Glomerular visceral epithelial cell (primary cell): ENCODE measurements around the gene SLC35F2.
A peak's percentile ranks its signal among the peaks of the same experiment; 100 is the strongest.
"Not testable (repeated sequence)": the region's sequence is repeated elsewhere in the genome, so short reads cannot be mapped to it uniquely, and the experiment has no call there.

Experiments
- DNase-seq: peaks from one replicate; pipeline ENCODE4 v3.0.0-alpha.2; 2016; ENCODE audit errors: extremely low spot score

Gene SLC35F2

GRCh38 chr11:107842412-107843100 lies 16.0 kb downstream of the SLC35F2 start:
- no peak for DNase-seq

DNA sequence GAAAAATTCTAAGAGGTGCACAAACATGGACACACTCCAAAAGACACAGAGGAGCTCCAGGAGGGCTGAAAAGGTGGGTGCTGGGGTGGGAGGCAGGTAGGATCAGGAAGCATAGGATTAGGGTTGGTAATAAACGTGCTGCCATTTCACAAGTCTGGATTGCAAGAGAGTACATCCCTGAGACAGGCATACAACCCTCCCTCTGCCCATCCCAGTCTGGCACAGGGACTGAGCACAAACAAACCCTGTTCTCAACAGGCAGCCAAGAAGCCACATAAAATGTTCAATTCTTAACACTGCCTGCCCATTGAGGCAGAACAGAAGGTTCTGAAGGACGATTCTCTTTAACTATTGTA lies 18.5 kb downstream of the SLC35F2 start:
- DNase-seq = no peak

GRCh38 chr11:107836851-107837250 lies 21.7 kb downstream of the SLC35F2 start:
- no peak for DNase-seq

- DNase-seq = no peak
Observed at GRCh38 chr11:107834995-107835394, 23.6 kb downstream of the SLC35F2 start.

DNA sequence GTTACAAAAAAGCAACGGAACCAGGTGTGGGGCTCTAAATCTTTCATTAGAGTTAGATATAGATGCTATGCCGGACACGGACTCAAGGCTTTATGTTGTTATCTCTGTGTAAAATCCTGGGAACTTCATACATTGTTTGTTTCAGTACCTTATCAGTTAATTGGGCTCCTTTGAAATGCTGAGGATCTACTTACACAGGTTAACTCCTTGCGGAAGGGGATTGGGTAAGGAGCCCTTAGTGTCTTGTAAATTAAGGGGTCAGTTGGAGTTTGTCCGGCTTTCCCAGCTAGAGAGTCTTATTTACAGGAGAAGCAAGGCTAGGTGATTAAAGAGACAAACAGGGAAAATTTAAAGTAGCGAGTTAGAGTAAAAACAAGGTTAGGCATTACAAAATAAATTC lies 24.7 kb downstream of the SLC35F2 start:
- not testable (repeated sequence) for DNase-seq

DNA sequence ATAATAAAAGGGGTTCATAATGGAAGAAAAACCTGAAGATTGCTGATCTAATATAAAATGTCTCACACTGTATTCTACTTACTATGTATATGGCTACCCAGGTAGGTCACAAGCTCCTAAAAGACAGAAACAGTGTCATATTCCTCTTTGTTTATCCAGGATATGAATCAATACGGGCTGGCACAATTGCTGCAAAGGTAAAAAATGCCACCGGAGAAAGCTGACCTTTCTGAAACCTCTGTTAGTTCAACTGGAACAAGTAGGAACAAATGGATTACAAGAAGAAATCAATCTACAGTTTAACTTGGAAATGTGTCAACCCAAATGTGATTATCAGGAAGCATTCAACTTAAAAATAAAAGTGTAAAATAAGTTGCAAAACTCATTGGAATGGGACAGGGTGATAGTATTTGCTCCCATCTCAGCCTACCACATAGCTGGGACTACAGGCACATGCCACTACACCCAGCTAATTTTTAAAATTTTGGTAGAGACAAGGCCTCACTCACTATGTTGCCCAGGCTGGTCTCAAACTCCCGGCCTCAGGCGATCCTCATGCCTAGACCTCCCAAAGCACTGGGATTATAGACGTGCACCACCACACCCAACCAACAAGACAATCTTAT lies 27.6 kb downstream of the SLC35F2 start:
- no peak for DNase-seq

DNA sequence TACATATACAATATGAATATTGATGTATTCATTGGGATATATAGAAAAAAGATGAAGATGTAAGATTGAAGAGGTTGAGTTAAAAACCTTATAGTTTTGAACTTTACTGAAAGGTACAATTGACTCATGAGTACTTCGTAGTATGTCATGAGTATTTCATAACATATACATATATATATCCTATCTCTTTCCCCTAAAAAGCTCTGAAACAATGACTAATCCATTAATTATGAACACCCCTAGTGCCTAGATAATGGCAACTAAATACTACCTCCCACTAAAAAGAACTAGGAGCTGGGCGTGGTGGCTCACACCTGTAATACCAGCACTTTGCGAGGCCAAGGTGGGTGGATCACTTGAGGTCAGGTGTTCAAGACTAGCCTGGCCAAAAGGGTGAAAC lies 31.5 kb downstream of the SLC35F2 start:
- no peak for DNase-seq

- no peak for DNase-seq
Observed at GRCh38 chr11:107825875-107826274, 32.7 kb downstream of the SLC35F2 start.

- DNase-seq = no peak
Observed at GRCh38 chr11:107824668-107825369, 33.8 kb downstream of the SLC35F2 start.

DNA sequence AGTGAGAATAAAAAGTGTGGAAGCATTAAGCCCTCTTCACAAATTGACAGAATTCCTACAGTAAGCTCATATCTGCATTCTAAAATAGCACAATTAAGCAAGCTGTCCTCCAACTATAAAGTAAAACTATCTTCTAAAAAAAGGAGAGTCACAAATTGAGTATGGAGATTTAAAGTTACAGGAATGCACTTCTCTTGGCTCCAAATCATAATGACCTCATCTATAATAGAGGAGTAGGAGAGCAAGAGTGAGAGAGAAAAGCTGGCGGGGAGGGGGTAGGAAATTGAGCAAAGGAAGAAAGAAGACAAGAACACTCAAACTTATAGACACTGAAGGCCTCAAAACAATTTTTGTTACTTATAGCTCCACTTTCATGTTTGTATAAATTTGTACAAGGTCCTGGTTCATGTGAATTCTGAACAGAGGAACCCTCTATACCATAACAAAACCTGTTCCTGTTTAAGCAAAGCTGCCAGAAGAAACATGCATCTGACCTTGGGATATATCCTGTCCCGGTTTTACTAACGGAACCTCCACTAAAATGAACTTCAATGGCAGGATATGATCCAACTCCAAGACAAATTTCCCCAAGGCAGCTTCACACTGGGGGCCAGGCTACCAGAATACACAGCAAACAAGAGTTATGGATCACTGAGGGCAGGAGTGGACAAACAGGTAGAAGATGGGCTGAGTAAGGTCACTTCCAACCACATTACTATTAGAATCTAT lies 37.2 kb downstream of the SLC35F2 start:
- no peak for DNase-seq

- peak; percentile 38 for DNase-seq
Observed at GRCh38 chr11:107819361-107820014, 39.1 kb downstream of the SLC35F2 start.

- DNase-seq = no peak
Observed at GRCh38 chr11:107818491-107818890, 40.1 kb downstream of the SLC35F2 start.

DNA sequence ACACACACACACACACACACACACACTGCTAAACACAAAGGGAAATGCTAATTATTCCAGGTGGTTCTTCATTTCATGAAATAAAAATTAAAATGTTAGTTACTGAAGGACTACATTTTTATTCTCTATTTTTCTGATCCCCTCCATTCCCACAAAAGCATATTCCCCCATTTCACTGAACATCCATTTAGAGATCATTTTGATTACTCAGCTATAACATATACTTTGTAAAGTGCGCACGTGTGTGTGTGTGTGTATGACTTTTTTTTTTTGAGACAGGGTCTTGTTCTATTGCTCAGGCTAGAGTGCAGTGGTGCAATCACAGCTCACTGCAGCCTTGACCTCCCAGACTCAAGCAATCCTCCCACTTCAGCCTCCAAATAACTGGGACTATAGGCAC lies 42.6 kb downstream of the SLC35F2 start:
- DNase-seq = no peak

DNA sequence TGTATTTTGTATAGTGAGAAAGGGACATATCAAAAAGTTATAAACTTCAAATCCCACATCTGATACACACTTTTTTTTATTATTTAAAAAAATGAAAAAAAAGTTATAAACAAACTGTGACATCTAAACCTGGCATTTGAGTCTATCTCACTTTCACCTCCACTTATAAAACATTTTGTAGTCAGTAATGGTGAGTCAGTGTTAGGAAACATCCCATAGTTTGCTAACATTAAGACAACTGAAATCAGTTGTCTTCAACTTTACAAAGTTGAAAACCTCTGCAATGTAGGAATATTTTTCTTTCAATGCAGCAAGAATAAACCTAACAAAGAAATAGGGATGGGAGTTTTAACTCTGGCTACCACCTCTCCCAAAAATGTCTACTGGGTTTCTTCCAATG lies 47.7 kb downstream of the SLC35F2 start:
- DNase-seq = no peak

- DNase-seq = no peak
Observed at GRCh38 chr11:107808521-107808920, 50.1 kb downstream of the SLC35F2 start.

- no peak for DNase-seq
Observed at GRCh38 chr11:107804971-107805370, 53.6 kb downstream of the SLC35F2 start.

DNA sequence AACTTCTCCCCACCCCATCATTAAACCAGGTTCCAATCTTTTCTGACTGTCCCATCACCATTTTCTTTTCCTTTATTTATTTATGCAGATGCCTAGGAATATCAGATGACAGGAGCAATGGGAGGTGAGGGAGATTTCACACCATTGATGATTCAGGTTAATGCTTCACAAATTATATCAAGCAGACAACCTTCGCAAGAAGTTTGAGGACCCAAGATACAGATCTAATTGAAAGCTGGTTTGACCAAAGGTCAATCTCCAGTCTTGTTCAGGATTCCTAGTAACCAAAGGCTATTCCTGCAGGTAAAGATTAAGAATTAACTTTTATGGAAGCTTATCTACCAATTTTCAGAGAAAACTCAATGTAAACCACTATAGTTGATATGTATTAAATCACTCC lies 54.4 kb downstream of the SLC35F2 start:
- DNase-seq = no peak

DNA sequence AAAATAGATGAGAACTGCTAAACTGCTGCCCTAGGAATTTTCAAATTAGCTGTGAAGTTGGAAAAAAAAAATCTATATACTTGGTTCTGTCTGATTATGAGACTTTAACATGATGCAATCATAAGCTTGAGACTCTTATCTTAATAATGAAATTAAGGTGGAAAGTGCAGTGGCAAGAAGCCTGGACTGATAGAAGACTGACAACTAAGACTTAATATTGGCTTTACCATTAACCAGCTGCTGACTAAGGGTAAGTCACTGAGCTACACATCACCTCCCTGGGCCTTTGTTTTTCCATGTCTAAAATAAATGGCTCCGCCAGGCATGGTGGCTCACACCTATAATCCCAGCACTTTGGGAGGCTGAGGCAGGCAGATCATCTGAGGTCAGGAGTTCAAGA lies 56.9 kb downstream of the SLC35F2 start:
- peak; percentile 39 for DNase-seq

GRCh38 chr11:107799218-107799859 lies 59.2 kb downstream of the SLC35F2 start:
- peak; percentile 68 for DNase-seq

DNA sequence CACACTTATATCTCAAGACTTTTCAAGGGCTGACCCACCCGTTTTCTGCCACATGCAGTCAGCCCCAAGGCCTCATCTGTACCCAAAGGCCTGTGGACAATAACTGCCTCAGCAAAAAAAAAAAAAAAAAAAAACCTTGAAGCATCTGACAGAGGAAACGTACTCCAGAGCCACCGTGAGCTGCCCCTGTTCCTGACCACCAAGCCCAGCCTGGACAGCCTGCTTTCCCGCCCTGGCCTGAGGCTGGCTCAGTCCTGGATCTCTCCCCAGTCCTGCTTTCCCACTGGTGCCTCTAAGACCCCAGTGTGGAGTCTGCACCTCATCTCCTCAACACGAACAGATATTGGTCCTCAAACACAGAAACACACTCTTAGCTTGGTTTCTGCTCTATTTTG lies 66.5 kb downstream of the SLC35F2 start:
- DNase-seq = no peak

- DNase-seq = no peak
Observed at GRCh38 chr11:107791343-107792048, 67.1 kb downstream of the SLC35F2 start.
